Fibroblast of lung (primary cell): Measurements from ENCODE around the gene HACE1. TPM values are rescaled to one million over a fixed set of nuclear protein-coding genes. Genes with fewer than 3 reads are reported as not detected.
A peak's percentile ranks its signal among the peaks of the same experiment; 100 is the strongest.

Experiments
- DNase-seq, 2 donors: peaks; one replicate each; pipeline versions ENCODE4 v3.0.0 to v3.0.0-alpha.2; 2010; ENCODE audit warnings: low read depth in 2 of 2
- H2AFZ ChIP-seq: 2 replicates; pipeline ENCODE4 v1.5.1; 2012; ENCODE audit warnings: low read length, control low read depth, inconsistent platforms
- H3K27ac ChIP-seq: 2 replicates; pipeline ENCODE4 v1.5.1; 2011; ENCODE audit warnings: low read length, control low read depth; ENCODE audit not compliant: insufficient read depth
- H3K27me3 ChIP-seq: 2 replicates; pipeline ENCODE4 v1.5.1; 2011; ENCODE audit warnings: mild to moderate bottlenecking, low read length; ENCODE audit not compliant: control insufficient read depth, insufficient read depth
- H3K36me3 ChIP-seq: 2 replicates; pipeline ENCODE4 v1.5.1; 2011; ENCODE audit warnings: low read length; ENCODE audit not compliant: control insufficient read depth, insufficient read depth
- H3K4me1 ChIP-seq: 2 replicates; pipeline ENCODE4 v1.5.1; 2011; ENCODE audit warnings: low read length; ENCODE audit not compliant: control insufficient read depth, insufficient read depth; ENCODE audit errors: extremely low read depth
- H3K4me2 ChIP-seq: 2 replicates; pipeline ENCODE4 v1.5.1; 2011; ENCODE audit warnings: low read length, control low read depth; ENCODE audit not compliant: insufficient read depth; ENCODE audit errors: extremely low read depth
- H3K4me3 ChIP-seq, 4 experiments: fragments of 200-600 bp in 1 of 4; sonication (generic) in 1 of 4; replicated peaks in 1 of 4; 2 replicates each; pipeline ENCODE4 v1.5.1; 2011 to 2016; ENCODE audit warnings: low read length in 4 of 4, low read depth in 3 of 4, mild to moderate bottlenecking in 3 of 4, control low read depth in 2 of 4, inconsistent platforms in 1 of 4, mixed read lengths in 1 of 4; ENCODE audit not compliant: insufficient read depth in 1 of 4; ENCODE audit errors: control extremely low read depth in 1 of 4
- H3K79me2 ChIP-seq: 2 replicates; pipeline ENCODE4 v1.5.1; 2012; ENCODE audit warnings: mild to moderate bottlenecking, low read length, inconsistent platforms; ENCODE audit not compliant: control insufficient read depth, insufficient read depth
- H3K9ac ChIP-seq: 2 replicates; pipeline ENCODE4 v1.5.1; 2011; ENCODE audit warnings: mild to moderate bottlenecking, low read length, control low read depth; ENCODE audit not compliant: insufficient read depth
- H3K9me3 ChIP-seq: 2 replicates; pipeline ENCODE4 v1.5.1; 2012; ENCODE audit warnings: low read depth, low read length; ENCODE audit not compliant: control insufficient read depth, insufficient read depth
- H4K20me1 ChIP-seq: 2 replicates; pipeline ENCODE4 v1.5.1; 2011; ENCODE audit warnings: low read length; ENCODE audit not compliant: control insufficient read depth, insufficient read depth; ENCODE audit errors: extremely low read depth
- EZH2 ChIP-seq: IDR thresholded peaks from 2 replicates; pipeline ENCODE4 v1.5.1; 2012; ENCODE audit warnings: low read length, control low read depth, mild to moderate bottlenecking; ENCODE audit errors: missing control alignments
- polyA plus RNA-seq, 2 donors: library from polyadenylated mRNA; depleted of rRNA in 1 of 2; stranded (reverse) in 1 of 2; unstranded in 1 of 2; fragments of >200 nt; gene quantifications; 2 replicates each; pipeline ENCODE4 v1.2.1, GENCODE V29; 2011 to 2012; ENCODE audit warnings: missing spikeins in 1 of 2
- total RNA-seq: library from RNA; depleted of rRNA; stranded (reverse); fragments of >200 nt; gene quantifications from 2 replicates; pipeline ENCODE4 v1.2.1, GENCODE V29; 2014
- TF ChIP-seq, protein P1 (sequence below), 2 donors: IDR thresholded peaks in 1 of 2; conservative IDR thresholded peaks in 1 of 2; 1 replicate in 1 of 2; 2 replicates in 1 of 2; pipeline ENCODE4 v1.5.1; 2011 to 2012; ENCODE audit warnings: low read length in 2 of 2, control low read depth in 1 of 2, inconsistent platforms in 1 of 2, low read depth in 1 of 2, mild to moderate bottlenecking in 1 of 2

HACE1 gene
- total and polyA plus RNA-seq, 2 donors (not counting 1 experiment from before 2014, with no cell fraction given), result 10.8 to 26.3 TPM

DNA sequence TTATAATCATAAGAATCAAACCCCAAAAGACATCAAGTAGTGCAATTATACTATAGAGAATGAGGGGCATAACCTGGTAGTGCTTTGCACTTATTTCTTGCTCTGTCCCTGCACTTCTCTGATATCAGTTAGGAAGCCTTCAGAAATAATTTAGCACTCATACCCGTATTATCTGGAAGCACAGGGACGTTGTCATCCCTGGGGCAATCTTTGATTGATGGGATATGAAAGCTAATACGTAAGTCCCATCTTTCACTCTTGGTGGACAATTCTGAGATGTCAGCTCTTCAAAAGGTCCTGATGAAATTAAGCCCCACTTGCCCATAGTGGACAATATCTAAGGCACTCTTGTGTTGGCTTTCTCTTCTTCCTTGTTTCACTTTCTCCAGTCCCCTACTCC, 144.9 kb downstream of the HACE1 start:
- TF ChIP-seq, protein P1, sequence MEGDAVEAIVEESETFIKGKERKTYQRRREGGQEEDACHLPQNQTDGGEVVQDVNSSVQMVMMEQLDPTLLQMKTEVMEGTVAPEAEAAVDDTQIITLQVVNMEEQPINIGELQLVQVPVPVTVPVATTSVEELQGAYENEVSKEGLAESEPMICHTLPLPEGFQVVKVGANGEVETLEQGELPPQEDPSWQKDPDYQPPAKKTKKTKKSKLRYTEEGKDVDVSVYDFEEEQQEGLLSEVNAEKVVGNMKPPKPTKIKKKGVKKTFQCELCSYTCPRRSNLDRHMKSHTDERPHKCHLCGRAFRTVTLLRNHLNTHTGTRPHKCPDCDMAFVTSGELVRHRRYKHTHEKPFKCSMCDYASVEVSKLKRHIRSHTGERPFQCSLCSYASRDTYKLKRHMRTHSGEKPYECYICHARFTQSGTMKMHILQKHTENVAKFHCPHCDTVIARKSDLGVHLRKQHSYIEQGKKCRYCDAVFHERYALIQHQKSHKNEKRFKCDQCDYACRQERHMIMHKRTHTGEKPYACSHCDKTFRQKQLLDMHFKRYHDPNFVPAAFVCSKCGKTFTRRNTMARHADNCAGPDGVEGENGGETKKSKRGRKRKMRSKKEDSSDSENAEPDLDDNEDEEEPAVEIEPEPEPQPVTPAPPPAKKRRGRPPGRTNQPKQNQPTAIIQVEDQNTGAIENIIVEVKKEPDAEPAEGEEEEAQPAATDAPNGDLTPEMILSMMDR (conservative IDR thresholded peaks at IDR 0.05 in 1 of 2, IDR thresholded peaks at IDR 0.05 in 1 of 2; ENCODE audit: low read depth in 1 of 2, low read length in 2 of 2), result no peak
- TF ChIP-seq EZH2, result no peak
- Histone ChIP-seq H3K27ac (no peak overlapping the region), H2AFZ (no peak overlapping the region), H3K4me2 (no peak overlapping the region), H4K20me1 (no peaks in the 10 kb centered on the region), H3K27me3 (no peaks in the 10 kb centered on the region), H3K9me3 (no peaks in the 10 kb centered on the region), H3K9ac (no peak overlapping the region), H3K79me2 (no peaks in the 10 kb centered on the region), H3K4me1 (no peaks in the 10 kb centered on the region), H3K4me3 (no peak overlapping the region), H3K36me3 (no peaks in the 10 kb centered on the region)
- DNase-seq, result no peak

DNA sequence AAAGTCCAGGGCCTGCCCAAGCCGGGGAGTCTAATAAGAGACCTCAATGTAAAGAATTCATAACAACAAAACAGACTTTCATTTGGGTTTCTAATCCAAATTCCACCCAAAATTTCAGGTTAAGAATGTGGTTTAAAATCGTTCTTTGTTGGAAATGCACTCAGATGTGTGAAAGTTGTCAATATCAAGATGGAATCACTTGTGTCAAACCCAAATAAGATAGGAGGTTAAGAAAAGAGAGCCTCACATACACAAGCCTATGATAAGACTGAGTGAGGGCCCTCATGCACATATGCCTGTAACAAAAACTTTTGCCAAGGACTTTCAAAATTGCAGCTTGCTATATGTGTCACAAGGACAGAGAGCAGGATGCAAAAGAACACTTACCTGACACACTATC, 145.7 kb downstream of the HACE1 start:
- H3K27me3 ChIP-seq, result no peaks in the 10 kb centered on the region
- no peak overlapping the region for H2AFZ ChIP-seq
- H3K79me2 ChIP-seq, result no peaks in the 10 kb centered on the region
- no peak for DNase-seq
- H3K27ac ChIP-seq, result no peak overlapping the region
- no peak overlapping the region for H3K4me3 ChIP-seq
- no peaks in the 10 kb centered on the region for H4K20me1 ChIP-seq
- H3K9me3 ChIP-seq, result no peaks in the 10 kb centered on the region
- no peak for TF ChIP-seq EZH2
- TF ChIP-seq, protein P1 (conservative IDR thresholded peaks at IDR 0.05 in 1 of 2, IDR thresholded peaks at IDR 0.05 in 1 of 2; ENCODE audit: low read depth in 1 of 2, low read length in 2 of 2), result no peak
- H3K9ac ChIP-seq, result no peak overlapping the region
- no peaks in the 10 kb centered on the region for H3K36me3 ChIP-seq
- no peaks in the 10 kb centered on the region for H3K4me1 ChIP-seq
- no peak overlapping the region for H3K4me2 ChIP-seq

DNA sequence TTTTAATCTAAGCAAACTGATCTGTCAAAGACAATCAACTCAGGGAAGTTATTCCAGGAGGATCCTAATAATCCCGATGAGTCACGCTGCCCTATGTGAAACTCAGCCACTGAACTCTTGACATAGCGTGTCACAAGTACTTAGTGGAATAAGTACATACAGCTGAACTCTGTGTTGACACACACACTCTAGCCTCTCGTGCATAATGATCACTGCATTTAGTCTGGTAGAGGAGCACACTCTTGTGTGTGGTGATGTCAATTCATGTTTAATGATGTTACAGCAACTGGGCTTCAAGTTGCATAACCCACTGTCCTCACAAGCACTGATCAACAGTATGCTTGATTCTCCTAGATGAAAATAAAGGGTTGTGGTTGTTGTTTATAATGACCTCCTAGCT, 148.3 kb downstream of the HACE1 start:
- H3K9ac ChIP-seq, result no peak overlapping the region
- no peak overlapping the region for H3K4me2 ChIP-seq
- no peak overlapping the region for H2AFZ ChIP-seq
- H3K9me3 ChIP-seq, result no peaks in the 10 kb centered on the region
- no peak overlapping the region for H3K27ac ChIP-seq
- no peaks in the 10 kb centered on the region for H3K36me3 ChIP-seq
- H3K27me3 ChIP-seq, result no peaks in the 10 kb centered on the region
- TF ChIP-seq, protein P1 (conservative IDR thresholded peaks at IDR 0.05 in 1 of 2, IDR thresholded peaks at IDR 0.05 in 1 of 2; ENCODE audit: low read depth in 1 of 2, low read length in 2 of 2), result no peak
- TF ChIP-seq EZH2, result no peak
- no peaks in the 10 kb centered on the region for H4K20me1 ChIP-seq
- peak; percentile 51 to 63 for DNase-seq
- no peaks in the 10 kb centered on the region for H3K79me2 ChIP-seq
- H3K4me1 ChIP-seq, result no peaks in the 10 kb centered on the region
- no peak overlapping the region for H3K4me3 ChIP-seq
